Mucosa of gallbladder (tissue), 1 donor: ENCODE measurements around the gene POLR3A. TPM values are rescaled to one million over a fixed set of nuclear protein-coding genes. Genes with fewer than 3 reads are reported as not detected.

Experiments
- DNase-seq: peaks from one replicate; pipeline ENCODE4 v3.0.0-alpha.2; 2020; ENCODE audit warnings: low spot score
- total RNA-seq: library from RNA; stranded (reverse); gene quantifications from one replicate; pipeline ENCODE4 v1.2.1, GENCODE V29; 2021
- donor health status: DM: no; HTN: no; CAD: no.

The POLR3A gene
- total RNA-seq, 1 donor from 2014 or later: 12.1 TPM

DNA sequence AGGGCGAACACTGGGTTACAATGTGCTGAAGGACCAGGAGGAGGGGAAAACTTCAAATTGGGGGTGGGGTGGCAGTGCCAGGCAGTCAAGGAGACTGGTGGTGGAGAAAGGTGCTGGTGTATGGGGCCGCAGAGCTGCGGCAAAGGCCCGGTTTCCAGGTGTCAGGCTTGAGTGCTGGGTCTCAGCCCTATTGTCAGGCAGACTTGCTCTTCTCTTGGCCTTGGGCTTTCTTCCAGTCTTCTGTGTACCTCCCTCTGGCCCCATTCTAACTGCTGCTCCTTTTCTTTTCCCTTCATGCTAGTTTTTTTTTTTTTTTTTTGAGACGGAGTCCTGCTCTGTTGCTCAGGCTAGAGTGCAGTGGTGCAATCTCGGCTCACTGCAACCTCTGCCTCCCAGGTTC, 51.0 kb downstream of the POLR3A start:
- DNase-seq: no peak

DNA sequence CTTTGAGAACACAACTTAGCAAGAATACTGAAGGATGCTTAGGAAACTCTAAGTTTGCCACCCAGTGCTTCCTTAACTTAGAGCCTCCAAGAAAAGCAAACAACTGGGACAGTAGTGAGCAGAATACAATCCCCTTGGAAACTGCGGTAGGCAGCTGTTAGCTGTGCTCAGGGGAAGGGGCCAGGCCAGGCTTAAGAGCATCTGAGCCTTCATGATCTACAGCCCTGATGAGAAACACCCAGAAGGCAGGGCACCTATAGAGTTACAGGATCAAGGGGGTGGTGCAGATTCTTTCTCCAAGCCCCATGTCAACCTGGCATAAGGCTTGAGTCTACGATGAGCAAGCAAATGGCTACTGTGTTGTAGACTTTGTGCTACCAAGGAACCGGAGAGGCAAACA, 51.4 kb downstream of the POLR3A start:
- DNase-seq: no peak

GRCh38 chr10:77977016-77977415, 52.3 kb downstream of the POLR3A start:
- no peak for DNase-seq

DNA sequence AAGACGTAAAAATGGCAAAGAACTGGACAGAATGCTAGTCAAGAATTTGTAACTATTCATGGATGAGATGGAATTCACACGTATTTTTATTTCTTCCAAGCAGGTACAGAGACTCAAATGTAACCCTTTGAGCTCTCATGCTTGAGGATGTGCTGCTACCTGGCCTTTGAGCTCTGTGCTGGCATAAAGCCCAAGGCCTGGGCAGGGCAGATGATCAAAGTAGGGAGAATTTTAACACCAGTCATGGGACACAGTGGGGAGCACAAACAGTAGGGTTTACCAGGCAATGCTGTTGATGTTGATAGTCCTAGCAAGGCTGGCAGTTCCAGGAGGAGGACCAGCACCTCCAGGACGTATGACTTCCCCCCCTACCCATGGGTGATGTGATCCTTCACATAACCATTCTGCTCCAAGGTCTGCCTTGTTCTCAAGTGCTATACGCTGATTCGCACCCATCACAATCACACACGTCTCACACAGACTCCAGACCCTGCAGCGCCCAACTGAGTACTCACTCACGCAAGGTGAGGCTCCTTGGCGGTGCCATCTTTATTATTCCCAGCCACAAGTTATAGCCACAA, 54.1 kb downstream of the POLR3A start:
- no peak for DNase-seq

- peak; percentile 41 for DNase-seq
These were observed 54.8 kb downstream of the POLR3A start for GRCh38 chr10:77974396-77975074.

- no peak for DNase-seq
These were observed 56.0 kb downstream of the POLR3A start for GRCh38 chr10:77973276-77973675.

DNA sequence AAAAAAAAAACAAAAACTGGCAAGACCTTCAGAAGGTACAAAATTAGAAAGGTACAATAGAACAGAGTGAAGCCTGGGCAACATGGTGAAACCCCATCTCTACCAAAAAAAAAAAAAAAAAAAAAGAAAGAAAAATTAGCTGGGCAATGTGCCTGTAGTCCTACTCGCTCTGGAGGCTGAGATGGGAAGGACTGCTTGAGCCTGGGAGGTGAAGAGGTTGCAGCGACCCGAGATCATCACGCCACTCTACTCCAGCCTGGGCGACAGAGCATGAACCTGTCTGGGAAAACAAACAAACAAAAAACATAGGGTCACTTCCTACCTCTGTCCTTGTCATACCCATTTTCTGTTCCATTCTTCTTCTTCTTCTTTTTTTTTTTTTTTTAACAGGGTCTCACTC, 57.2 kb downstream of the POLR3A start:
- no peak for DNase-seq

DNA sequence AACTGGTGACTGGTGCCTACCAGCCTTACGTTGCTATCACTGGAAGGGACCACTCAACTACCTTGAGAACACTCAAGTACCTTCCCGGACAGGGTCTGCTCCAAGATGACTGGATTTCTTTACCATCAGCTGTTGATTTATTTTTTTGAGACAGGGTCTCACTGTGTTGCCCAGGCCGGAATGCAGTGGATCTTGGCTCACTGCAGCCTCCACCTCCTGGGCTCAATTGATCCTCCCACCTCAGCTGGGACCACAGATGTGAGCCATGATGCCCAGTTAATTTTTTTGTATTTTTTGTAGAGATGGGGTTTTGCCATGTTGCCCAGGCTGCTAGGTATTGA, 57.5 kb downstream of the POLR3A start:
- DNase-seq: no peak

- DNase-seq: peak; percentile 81
These were observed 58.2 kb downstream of the POLR3A start for GRCh38 chr10:77970869-77971803.

DNA sequence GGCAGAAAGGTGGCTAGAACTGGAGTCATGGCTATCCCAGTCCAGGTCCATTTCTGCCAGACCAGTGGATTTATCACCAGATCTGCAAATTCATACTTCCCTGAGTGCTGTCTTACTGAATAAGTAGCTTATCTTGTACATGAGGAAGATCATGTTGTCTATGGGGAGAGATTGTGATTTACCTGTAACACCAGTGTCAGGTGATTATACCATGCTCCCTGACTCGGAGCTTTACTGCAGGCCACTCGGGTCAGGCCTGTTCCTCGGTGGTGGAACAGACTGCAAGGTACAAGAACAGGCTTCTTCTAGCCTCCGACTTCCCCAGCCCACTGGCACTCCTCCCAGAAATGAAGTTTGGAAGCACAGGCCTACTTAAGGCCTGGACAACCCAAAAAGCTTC, 60.2 kb downstream of the POLR3A start:
- no peak for DNase-seq

GRCh38 chr10:77967611-77968022, 61.7 kb downstream of the POLR3A start:
- no peak for DNase-seq

GRCh38 chr10:77965294-77965693, 64.0 kb downstream of the POLR3A start:
- DNase-seq: no peak

DNA sequence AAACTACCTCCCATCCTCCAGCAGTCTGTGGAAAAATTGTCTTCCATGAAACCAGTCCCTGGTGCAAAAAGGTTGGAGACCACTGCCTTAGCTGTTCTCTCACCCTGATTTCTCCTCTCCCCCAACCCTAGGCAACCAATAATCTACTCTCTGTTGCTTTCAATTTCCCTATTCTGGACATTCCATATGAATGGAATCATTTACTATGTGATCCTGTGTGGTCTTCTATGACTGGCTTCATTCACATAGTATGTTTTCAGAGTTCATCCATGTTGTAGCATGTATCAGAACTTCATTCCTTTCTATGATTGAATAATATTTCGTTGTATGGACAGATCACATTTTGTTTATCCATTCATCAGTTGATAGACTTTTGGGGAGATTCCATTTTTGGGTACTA, 64.5 kb downstream of the POLR3A start:
- DNase-seq: no peak

- no peak for DNase-seq
These were observed 65.4 kb downstream of the POLR3A start for GRCh38 chr10:77963901-77964300.

DNA sequence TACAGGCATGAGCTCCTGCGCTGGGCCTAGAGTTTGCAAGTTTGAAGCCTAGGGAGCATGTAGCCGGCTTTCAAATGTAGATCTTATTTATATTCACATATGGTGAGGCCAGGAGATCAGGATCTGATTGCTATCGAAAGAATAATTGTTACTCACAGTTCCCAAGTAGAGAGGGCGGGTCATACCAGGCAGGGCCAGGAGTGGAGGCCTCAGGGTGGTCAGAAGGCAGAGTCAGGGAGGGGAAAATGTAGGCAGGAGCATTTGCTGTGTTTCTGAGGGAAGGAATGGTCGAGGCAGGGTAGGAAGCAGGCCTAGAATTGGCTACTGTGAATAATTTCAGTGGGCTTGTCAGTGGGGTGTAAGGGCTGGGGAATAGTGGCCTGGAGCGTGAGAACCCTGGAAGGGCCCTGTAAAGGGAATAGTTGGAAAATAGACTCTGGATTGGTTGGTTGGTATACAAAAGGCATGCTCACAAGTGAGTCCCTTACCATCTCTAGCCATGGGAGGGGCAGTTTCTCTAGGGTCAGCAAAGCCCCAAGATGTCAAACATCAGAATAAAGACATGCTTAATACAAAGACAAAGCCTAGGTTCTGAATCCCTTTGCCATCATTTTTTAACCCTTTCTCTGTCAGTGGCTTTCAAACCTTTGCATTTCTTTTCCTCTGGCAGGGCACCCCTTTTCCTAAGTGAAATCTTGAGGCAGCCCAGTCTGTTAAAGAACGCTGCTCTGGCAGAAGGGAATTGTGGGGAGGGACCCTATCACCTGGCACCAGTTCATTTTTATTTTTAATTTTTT, 66.8 kb downstream of the POLR3A start:
- no peak for DNase-seq

DNA sequence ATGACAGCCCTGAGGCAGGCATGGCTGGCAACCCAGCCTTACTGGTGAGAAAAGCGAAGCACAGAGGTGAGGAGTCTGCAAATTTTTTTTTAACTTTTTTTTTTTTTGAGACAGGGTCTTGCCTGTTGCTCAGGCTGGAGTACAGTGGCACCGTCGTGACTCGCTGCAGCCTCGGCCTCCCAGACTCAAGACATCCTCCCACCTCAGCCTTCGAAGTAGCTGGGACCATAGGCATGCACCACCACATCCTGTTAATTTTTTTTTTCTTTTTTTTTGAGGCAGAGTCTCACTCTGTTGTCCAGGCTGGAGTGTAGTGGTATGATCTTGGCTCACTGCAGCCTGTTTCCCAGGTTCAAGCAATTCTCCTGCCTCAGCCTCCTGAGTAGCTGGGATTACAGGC, 67.6 kb downstream of the POLR3A start:
- no peak for DNase-seq

DNA sequence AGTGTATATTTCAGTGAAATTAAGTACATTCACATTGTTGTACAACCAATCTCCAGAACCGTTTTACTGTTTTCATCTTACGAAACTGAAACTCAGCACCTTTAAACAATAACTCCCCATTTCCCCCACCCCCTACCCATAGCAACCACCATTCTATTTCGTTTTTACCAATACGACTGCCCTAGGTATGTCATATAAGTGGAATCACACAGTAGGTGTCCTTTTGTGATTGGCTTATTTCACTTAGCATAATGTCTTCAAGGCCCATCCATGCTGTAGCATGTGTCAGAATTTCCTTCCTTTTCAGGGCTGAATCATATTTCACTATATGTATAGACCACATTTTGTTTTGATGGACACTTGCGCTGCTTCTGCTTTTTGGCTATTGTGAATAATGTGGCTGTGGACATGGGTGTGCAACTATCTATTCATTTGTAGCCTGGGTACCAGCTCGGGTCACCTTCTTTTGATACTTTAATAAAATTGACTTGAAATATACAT, 68.4 kb downstream of the POLR3A start:
- no peak for DNase-seq

GRCh38 chr10:77959887-77960455, 69.3 kb downstream of the POLR3A start:
- DNase-seq: no peak

- DNase-seq: no peak
These were observed 69.9 kb downstream of the POLR3A start for GRCh38 chr10:77959384-77959783.

GRCh38 chr10:77955136-77955535, 74.2 kb downstream of the POLR3A start:
- no peak for DNase-seq

- DNase-seq: no peak
These were observed 80.1 kb downstream of the POLR3A start for GRCh38 chr10:77949167-77949566.
